GM21381 (cell line): ENCODE measurements around the gene ZNF576.
"Not testable (repeated sequence)": the region's sequence is repeated elsewhere in the genome, so short reads cannot be mapped to it uniquely, and the experiment has no call there.

Experiments
- ATAC-seq: cut with Tn5 transposase; IDR thresholded peaks from one replicate; pipeline ENCODE4 v1.9.1; 2021; ENCODE audit warnings: mild to moderate bottlenecking, moderate library complexity; ENCODE audit not compliant: unreplicated experiment

Gene ZNF576

DNA sequence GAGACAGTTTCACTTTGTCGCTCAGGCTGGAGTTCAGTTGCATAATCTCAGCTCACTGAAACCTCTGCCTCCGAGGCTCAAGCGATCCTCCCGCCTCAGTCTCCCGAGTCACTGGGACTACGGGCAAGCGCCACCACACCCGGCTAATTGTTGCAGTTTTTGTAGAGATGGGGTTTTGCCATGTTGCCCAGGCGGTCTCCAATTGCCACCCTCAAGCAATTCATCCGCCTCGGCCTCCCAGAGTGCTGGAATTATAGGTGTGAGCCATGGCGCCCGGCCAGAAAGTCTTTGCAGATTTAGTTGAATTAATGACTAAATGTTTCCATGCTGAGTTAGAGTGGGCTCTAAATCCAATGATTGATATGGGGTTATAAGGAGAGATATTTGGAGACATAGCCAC is 47.8 kb downstream of the ZNF576 start:
- ATAC-seq: no peak

DNA sequence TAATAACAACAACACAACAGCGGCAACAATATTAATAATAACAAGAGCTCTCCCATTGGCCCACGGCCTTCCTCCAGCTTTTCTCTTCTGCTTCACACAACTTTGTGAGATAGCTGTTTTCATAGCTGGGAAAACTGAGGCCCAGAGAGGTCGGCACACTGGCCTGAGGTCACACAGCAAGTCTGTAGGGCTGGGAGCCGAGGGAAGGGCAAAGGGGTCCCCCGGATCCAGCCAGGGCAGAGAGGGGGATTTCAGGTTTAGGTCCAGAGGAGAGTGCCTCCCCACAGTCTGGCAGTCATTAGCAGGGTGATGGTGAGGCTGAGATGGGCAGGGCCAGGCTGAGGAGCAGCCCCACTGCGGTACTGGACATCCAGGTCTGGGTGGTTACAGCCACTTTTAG is 52.2 kb downstream of the ZNF576 start:
- no peak for ATAC-seq

DNA sequence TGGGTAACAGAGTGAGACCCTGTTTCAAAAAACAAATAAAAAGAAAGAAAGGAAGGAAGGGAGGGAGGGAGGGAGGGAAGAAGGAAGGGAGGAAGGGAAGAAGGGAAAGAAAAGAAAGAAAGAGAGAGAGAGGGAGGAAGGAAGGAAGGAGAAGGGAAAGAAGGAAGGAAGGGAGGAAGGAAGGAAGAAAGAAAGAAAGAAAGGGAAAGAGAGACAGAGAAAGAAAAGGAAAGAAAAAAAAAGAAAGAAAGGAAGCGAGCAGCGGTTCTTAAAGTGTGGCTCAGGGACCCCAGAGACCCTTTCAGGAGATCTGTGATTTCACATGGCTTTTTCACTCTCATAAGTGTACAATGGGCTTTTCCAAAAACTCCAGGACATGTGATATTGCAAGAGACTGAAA is 53.1 kb downstream of the ZNF576 start:
- ATAC-seq: no peak

DNA sequence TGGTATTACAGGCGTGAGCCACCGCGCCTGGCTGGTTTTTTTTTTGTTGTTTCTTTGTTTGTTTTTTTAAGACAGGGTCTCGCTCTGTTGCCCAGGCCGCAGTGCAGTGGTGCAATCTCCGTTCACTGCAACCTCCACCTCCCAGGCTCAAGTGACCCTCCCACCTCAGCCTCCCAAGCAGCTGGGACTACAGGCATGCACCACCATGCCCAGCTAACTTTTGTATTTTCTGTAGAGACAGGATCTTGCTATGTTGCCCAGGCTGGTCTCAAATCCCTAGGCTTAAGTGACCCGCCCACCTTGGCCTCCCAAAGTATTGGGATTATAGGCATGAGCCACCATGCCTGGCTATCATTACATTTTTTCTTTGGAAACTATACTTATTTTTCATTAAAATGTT is 53.9 kb downstream of the ZNF576 start:
- not testable (repeated sequence) for ATAC-seq
